ENCODE data around the gene ZNF503. TPM values are rescaled to one million over a fixed set of nuclear protein-coding genes. Genes with fewer than 3 reads are reported as not detected.

Gene ZNF503
- polyA plus RNA-seq, 5 donors, result 37.1 to 76.2 (median 49.6) TPM

DNA sequence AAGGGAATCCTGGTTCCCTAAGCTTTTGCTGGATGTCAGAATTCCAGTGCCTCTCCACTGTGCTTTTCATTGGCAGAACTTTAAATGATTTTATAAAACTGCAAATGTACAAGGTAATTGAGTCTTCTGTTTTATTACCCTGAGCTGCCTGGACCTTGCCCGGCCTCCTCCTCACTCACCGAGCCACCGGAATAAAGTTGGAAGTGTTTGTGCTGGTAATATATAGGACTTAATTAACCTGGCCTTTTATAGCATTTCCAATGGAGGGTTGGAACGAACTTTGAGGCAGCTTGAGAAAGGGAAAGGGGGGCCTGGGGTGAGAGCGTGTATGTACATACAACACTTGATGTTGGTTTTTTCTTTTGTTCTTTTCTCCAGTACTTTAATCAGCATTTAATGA is 43.4 kb downstream of the ZNF503 start:
- DNase-seq, result no peak

DNA sequence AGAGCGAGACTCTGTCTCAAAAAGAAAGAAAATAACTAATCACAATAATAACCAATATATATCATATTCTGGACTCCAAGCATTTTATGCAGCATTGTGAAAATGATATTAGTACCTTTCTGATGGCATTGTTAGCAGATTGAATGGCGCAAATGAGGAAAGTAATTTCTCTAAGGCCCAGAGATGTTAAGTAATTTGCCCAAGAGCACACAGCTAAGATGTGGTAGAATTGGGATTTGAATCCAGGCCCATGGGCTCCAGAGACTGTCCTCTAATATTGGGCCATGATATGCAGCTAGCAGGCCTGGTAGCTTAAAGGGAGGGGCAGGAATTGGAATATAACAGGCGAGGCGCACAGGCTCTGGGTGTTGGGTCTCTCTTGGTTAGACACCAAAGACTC is 44.1 kb downstream of the ZNF503 start:
- no peak for DNase-seq

DNA sequence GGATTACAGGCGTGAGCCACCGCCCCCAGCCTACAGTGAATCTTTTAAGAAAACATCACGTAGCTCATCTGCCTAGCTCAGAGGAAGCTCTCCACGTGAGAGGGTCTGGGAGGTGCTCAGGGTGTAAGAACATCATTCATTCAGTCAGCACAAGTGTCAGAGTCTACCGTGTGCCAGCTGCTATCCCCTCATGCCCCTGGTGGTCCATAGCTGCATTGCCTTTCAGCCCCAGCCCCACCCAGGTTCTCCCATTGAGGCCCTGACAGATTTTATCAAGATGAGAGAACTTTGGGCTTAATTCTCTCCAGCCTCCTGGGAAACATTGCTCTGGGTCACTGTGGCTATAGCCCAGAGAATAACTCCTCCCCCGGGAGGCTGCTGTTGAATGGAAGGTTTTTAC is 45.1 kb downstream of the ZNF503 start:
- no peak for DNase-seq

DNA sequence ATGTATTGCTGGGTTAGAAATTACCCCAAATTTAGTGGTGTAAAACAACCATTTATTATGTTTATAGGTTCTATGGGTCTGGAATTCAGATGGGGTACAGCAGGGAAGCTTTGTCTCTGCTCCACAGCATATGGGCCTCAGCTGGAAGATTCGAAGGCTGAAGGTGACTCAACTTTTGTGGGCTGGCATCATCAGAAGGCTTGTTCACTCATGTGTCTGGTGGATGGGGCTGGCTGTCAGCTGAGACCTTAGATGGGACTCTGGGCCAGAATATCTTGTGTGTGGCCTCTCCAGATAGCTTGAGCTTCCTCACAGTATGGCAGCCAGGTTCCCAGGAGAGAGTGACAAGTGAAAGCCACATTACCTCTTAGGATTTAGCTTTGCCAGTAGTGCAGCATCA is 45.9 kb downstream of the ZNF503 start:
- no peak for DNase-seq

DNA sequence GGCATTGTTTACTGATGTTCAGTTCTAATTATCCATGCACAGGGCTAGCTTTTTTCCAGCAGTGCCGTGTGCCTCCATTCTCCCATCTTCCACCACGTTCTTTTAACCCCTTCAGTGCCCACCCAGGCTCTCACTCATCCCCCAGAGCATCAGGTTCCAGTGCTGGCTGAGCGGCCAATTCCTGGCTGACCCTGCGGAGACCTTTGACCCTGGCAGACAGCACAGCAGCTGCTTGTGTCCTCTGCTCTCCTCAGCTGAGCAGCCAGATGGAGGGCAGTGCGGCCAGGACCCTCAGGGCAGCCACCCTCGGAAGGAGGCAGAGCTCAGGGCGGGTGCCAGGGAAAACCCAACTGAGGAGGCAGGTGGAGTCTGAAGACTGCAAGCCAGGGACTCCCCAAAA is 48.4 kb downstream of the ZNF503 start:
- DNase-seq, result no peak

DNA sequence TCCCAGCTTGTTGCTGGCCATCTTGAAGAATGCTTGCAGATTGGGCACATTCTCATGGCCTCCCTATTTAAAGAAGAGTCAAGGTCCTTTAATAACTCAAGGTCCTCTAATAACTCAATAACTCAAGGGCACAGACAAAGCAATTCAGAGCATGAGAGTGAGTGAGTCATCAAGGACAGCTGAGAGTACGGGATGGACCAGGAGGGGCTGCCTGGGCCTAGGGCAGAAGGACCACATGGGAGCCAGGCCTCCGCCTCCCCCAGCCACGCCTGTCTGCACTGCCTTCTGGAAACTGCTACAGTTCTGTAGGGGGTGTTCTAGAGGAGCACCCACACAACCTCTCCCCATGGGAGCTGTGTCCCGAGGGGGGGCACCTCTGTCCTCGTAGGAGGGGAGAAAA is 48.9 kb downstream of the ZNF503 start:
- DNase-seq, result no peak

DNA sequence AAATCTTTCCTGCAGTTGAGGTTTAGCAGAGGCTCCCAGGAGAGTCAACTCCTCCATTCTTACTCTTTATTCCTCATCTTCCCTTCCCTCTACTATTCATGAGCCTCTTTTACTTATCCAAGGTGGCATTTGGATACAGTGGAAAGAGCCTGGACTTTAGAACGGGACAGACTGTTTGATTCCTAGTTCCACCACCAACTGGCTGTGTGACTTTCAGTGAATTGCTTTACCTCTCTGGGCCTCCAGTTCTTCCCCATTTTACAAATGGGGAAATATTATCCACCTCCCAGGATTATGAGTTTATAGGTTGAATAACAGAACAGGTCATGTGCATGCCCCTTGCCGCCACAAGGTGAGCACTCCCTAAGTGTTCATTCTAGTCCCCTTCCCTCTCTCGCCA is 49.9 kb downstream of the ZNF503 start:
- no peak for DNase-seq

DNA sequence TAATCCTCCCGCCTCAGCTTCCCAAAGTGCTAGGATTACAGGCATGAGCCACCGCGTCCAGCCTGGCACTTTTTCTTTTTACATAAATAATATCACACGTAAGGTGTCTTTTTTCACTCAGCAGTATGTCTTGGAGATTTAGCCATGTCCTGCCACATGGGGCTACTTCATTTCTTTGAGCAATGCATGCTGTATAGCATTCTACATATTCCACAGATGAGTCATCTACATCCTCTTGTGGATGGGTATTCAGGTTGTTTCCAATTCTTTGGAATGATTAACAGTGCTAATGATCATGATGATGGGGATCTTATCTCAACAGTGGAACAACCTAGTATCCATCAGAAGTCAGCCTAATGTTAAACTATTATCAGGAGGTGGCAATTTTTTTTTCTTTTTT is 50.8 kb downstream of the ZNF503 start:
- DNase-seq, result no peak

Other genes with a start within 250 kb of the ZNF503 start
- gene VDAC2, start 191.0 kb downstream of the ZNF503 start, polyA plus RNA-seq (ENCODE audit: insufficient read depth in 1 of 5, insufficient read length in 5 of 5, low replicate concordance in 1 of 5), result 100 to 1,000 TPM; 163 to 177 (median 169) TPM
- gene COMTD1, start 165.8 kb downstream of the ZNF503 start, polyA plus RNA-seq (ENCODE audit: insufficient read depth in 1 of 5, insufficient read length in 5 of 5, low replicate concordance in 1 of 5), result 1 to 10 TPM; 2.2 to 5.7 (median 4.3) TPM
- gene LRMDA, start 29.9 kb upstream of the ZNF503 start, polyA plus RNA-seq (ENCODE audit: insufficient read depth in 1 of 5, insufficient read length in 5 of 5, low replicate concordance in 1 of 5), result 10 to 100 TPM; 13.4 to 23.1 (median 19.1) TPM

All from right lung (tissue), 5 donors.